Upper lobe of left lung (tissue), 6 donors: Measurements from ENCODE around the gene TMEM250. TPM values are rescaled to one million over a fixed set of nuclear protein-coding genes. Genes with fewer than 3 reads are reported as not detected.

Source experiments
- ATAC-seq, 2 donors: fragments of 200-7000 bp; cut with Tn5 transposase; one replicate each; pipeline ENCODE4 v1.9.1; 2022; ENCODE audit warnings: mild to moderate bottlenecking in 2 of 2, moderate library complexity in 2 of 2; ENCODE audit not compliant: low FRiP score in 2 of 2
- DNase-seq, 2 donors: peaks; one replicate each; pipeline ENCODE4 v3.0.0-alpha.2; 2019 to 2020
- H3K27ac ChIP-seq, 4 donors: fragments of 200-600 bp; sonication (generic); one replicate each; pipeline ENCODE4 v1.5.1; 2016 to 2019
- H3K27me3 ChIP-seq, 4 donors: fragments of 200-600 bp; sonication (generic); one replicate each; pipeline ENCODE4 v1.5.1; 2017 to 2019
- H3K36me3 ChIP-seq, 4 donors: fragments of 200-600 bp; sonication (generic); one replicate each; pipeline ENCODE4 v1.5.1; 2016 to 2019
- H3K4me1 ChIP-seq, 4 donors: fragments of 200-600 bp; sonication (generic); one replicate each; pipeline ENCODE4 v1.5.1; 2018 to 2019
- H3K4me3 ChIP-seq, 4 donors: fragments of 200-600 bp; sonication (generic); one replicate each; pipeline ENCODE4 v1.5.1; 2017 to 2019; ENCODE audit warnings: mild to moderate bottlenecking in 2 of 4, moderate library complexity in 1 of 4
- H3K9me3 ChIP-seq, 4 donors: fragments of 200-600 bp; sonication (generic); one replicate each; pipeline ENCODE4 v1.5.1; 2018 to 2019
- CTCF ChIP-seq, 6 experiments: fragments of 450-650 bp in 4 of 6; fragments of 200-600 bp in 2 of 6; sonication (generic) in 2 of 6; IDR thresholded peaks; one replicate each; pipeline ENCODE4 v1.5.1; 2016 to 2019; ENCODE audit warnings: antibody characterized with exemption in 6 of 6
- EP300 ChIP-seq, 4 donors: sonication (generic); formaldehyde crosslinking; IDR thresholded peaks; one replicate each; pipeline ENCODE4 v1.5.1; 2017; ENCODE audit warnings: antibody characterized with exemption in 4 of 4, control low read depth in 2 of 4
- POLR2A ChIP-seq, 4 donors: fragments of 450-650 bp; IDR thresholded peaks; one replicate each; pipeline ENCODE4 v1.5.1; 2016 to 2017; ENCODE audit warnings: antibody characterized with exemption in 4 of 4, mild to moderate bottlenecking in 2 of 4
- POLR2AphosphoS5 ChIP-seq, 2 donors: sonication (generic); formaldehyde crosslinking; IDR thresholded peaks; one replicate each; pipeline ENCODE4 v1.5.1; 2017; ENCODE audit warnings: antibody characterized with exemption in 2 of 2
- WGBS, 2 donors: methylation state at CpG; one replicate each; pipeline ENCODE4 v1.1.5; 2017 to 2018; 5-methylcytosine and 5-hydroxymethylcytosine counted together
- total RNA-seq, 6 donors: library from RNA; depleted of rRNA in 4 of 6; stranded (reverse); fragments of >200 nt in 4 of 6; gene quantifications; one replicate each; pipeline versions ENCODE4 v1.1.0 to v1.2.1, GENCODE V29; 2016 to 2021
- donor health status: DM: no; HTN: no; CAD: no; lungs with moderate emphysema.
- donor health status: DM: no; HTN: yes; CAD: no; lungs with severe emphysema.

The TMEM250 gene
- total RNA-seq, 6 donors from 2014 or later: 37.6 to 49.6 (median 38.4) TPM

- peaks cover 0 to 18% (median 8%) of the 10 kb centered on the region in 4 donors for H3K27me3 ChIP-seq
Observed at GRCh38 chr9:136137321-136138265, 18.9 kb upstream of the TMEM250 start.

GRCh38 chr9:136136127-136136925 lies 17.7 kb upstream of the TMEM250 start:
- Histone ChIP-seq H3K27ac (no peak overlapping the region), H3K36me3 (no peaks in the 10 kb centered on the region), H3K27me3 (peaks cover 0 to 24% (median 10%) of the 10 kb centered on the region in 4 donors), H3K4me1 (peaks cover 11 to 20% (median 17%) of the 10 kb centered on the region in 4 donors), H3K9me3 (no peaks in the 10 kb centered on the region), H3K4me3 (no peak overlapping the region)
- DNase-seq (peak in 1 of 2 donors; percentile 69), ATAC-seq (no peak)
- 73 to 81% methylated on average over 10 to 33 of the region's 33 CpGs for WGBS, 2 donors
- TF ChIP-seq POLR2AphosphoS5 (IDR thresholded peaks at IDR 0.05): no peak
- no peak for TF ChIP-seq EP300 (IDR thresholded peaks at IDR 0.05)
- TF ChIP-seq POLR2A (IDR thresholded peaks at IDR 0.05): no peak
- no peak for TF ChIP-seq CTCF (IDR thresholded peaks at IDR 0.05)

More at GRCh38 chr9:136137321-136138265, 18.9 kb upstream of the TMEM250 start:
- H3K9me3 ChIP-seq: no peaks in the 10 kb centered on the region
- DNase-seq (peak in 1 of 2 donors; percentile 80), ATAC-seq (no peak)
- H3K27ac ChIP-seq: no peak overlapping the region
- no peak overlapping the region for H3K4me3 ChIP-seq
- 68 to 80% methylated on average over 16 to 25 of the region's 27 CpGs for WGBS, 2 donors
- H3K36me3 ChIP-seq: no peaks in the 10 kb centered on the region
- H3K4me1 ChIP-seq: peaks cover 8 to 14% (median 11%) of the 10 kb centered on the region in 4 donors
- TF ChIP-seq EP300 (IDR thresholded peaks at IDR 0.05): no peak
- TF ChIP-seq POLR2AphosphoS5 (IDR thresholded peaks at IDR 0.05): no peak
- TF ChIP-seq CTCF (IDR thresholded peaks at IDR 0.05): no peak
- no peak for TF ChIP-seq POLR2A (IDR thresholded peaks at IDR 0.05)

- Histone ChIP-seq H3K4me1 (peaks cover 12 to 28% (median 23%) of the 10 kb centered on the region in 4 donors), H3K36me3 (no peaks in the 10 kb centered on the region), H3K27me3 (peaks cover 0 to 24% (median 10%) of the 10 kb centered on the region in 4 donors), H3K4me3 (no peak overlapping the region), H3K27ac (no peak overlapping the region), H3K9me3 (no peaks in the 10 kb centered on the region)
- TF ChIP-seq EP300 (IDR thresholded peaks at IDR 0.05): no peak
- no peak for TF ChIP-seq POLR2A (IDR thresholded peaks at IDR 0.05)
- TF ChIP-seq CTCF (IDR thresholded peaks at IDR 0.05): no peak
- TF ChIP-seq POLR2AphosphoS5 (IDR thresholded peaks at IDR 0.05): no peak
- DNase-seq: peak in 1 of 2 donors; percentile 69
- no peak for ATAC-seq
- WGBS, 2 donors: 69 to 80% methylated on average over 1 to 17 of the region's 18 CpGs
Observed at GRCh38 chr9:136135326-136136126, 16.9 kb upstream of the TMEM250 start.

- Histone ChIP-seq H3K36me3 (no peaks in the 10 kb centered on the region), H3K27me3 (peaks cover 0 to 24% (median 10%) of the 10 kb centered on the region in 4 donors), H3K27ac (no peak overlapping the region), H3K4me1 (peaks cover 13 to 33% (median 25%) of the 10 kb centered on the region in 4 donors), H3K4me3 (peak overlapping the region in 1 of 4 donors; percentile 47), H3K9me3 (no peaks in the 10 kb centered on the region)
- DNase-seq (peak in 1 of 2 donors; percentile 72), ATAC-seq (no peak)
- TF ChIP-seq CTCF (IDR thresholded peaks at IDR 0.05) (no peak), POLR2AphosphoS5 (IDR thresholded peaks at IDR 0.05) (no peak), EP300 (IDR thresholded peaks at IDR 0.05) (no peak), POLR2A (IDR thresholded peaks at IDR 0.05) (no peak)
- WGBS, 2 donors: 52 to 71% methylated on average over 2 to 11 of the region's 18 CpGs
Observed at GRCh38 chr9:136133959-136134484, 15.3 kb upstream of the TMEM250 start.
